Endothelial cell of umbilical vein (primary cell): ENCODE measurements around the gene NFX1. TPM values are rescaled to one million over a fixed set of nuclear protein-coding genes. Genes with fewer than 3 reads are reported as not detected.

Experiments used
- BruUV-seq: library from RNA; stranded (reverse); fragments of 400-500 nt; replicated peaks from 2 replicates; lab custom pipeline; 2021; lab: Mats Ljungman, UMichigan
- CTCF ChIA-PET: fragments of 300-600, 350-600 bp; sonication (Branson Sonifier 250); formaldehyde crosslinking; loops from one replicate; lab custom pipeline; 2021; ENCODE audit warnings: antibody characterized with exemption, inconsistent platforms; lab: Charles Lee
- POLR2A ChIA-PET: fragments of 300-600, 350-600 bp; sonication (Branson Sonifier 250); formaldehyde crosslinking; loops from one replicate; lab custom pipeline; 2021; ENCODE audit warnings: antibody characterized with exemption, inconsistent platforms; lab: Charles Lee
- DNase-seq: peaks from one replicate; pipeline ENCODE4 v3.0.0-alpha.2; 2011; ENCODE audit warnings: low read depth, low spot score
- FAIRE-seq: peaks from 2 replicates; lab custom pipeline; 2011; peaks lifted over from hg19 to GRCh38; lab: Jason Lieb, UNC
- H2AFZ ChIP-seq: 2 replicates; pipeline ENCODE4 v1.6.0; 2012; ENCODE audit warnings: low read depth, low read length, control low read depth, inconsistent platforms
- H3K27ac ChIP-seq: 2 replicates; pipeline ENCODE4 v1.5.1; 2011; ENCODE audit warnings: low read depth, mild to moderate bottlenecking, control low read depth, low read length, moderate library complexity; ENCODE audit not compliant: insufficient read depth
- H3K27me3 ChIP-seq, 2 experiments: 2 replicates each; pipeline versions ENCODE4 v1.6.0 to v1.6.1; 2011; ENCODE audit warnings: low read length in 2 of 2, mixed read lengths in 1 of 2; ENCODE audit not compliant: control insufficient read depth in 2 of 2, insufficient read depth in 2 of 2
- H3K36me3 ChIP-seq, 2 experiments: 2 replicates in 1 of 2; 3 replicates in 1 of 2; pipeline ENCODE4 v1.5.1; 2011; ENCODE audit warnings: low read length in 2 of 2, mild to moderate bottlenecking in 1 of 2, moderate library complexity in 1 of 2; ENCODE audit not compliant: control insufficient read depth in 2 of 2, insufficient read depth in 2 of 2; ENCODE audit errors: extremely low read depth in 1 of 2
- H3K4me1 ChIP-seq: 3 replicates; pipeline ENCODE4 v1.5.1; 2011; ENCODE audit warnings: mild to moderate bottlenecking, low read length; ENCODE audit not compliant: control insufficient read depth, insufficient read depth; ENCODE audit errors: extremely low read depth
- H3K4me2 ChIP-seq: 2 replicates; pipeline ENCODE4 v1.6.1; 2011; ENCODE audit warnings: low read length, control low read depth, mixed read lengths; ENCODE audit not compliant: insufficient read depth
- H3K4me3 ChIP-seq, 3 experiments: fragments of 200-600 bp in 1 of 3; sonication (generic), shearing (Covaris generic) in 1 of 3; replicated peaks in 1 of 3; 2 replicates each; pipeline ENCODE4 v1.5.1; 2011 to 2016; ENCODE audit warnings: control low read depth in 3 of 3, low read length in 3 of 3, mild to moderate bottlenecking in 2 of 3, inconsistent platforms in 1 of 3, low read depth in 1 of 3, moderate library complexity in 1 of 3; ENCODE audit not compliant: insufficient read depth in 1 of 3
- H3K79me2 ChIP-seq: 2 replicates; pipeline ENCODE4 v1.6.0; 2012; ENCODE audit warnings: low read length, inconsistent platforms; ENCODE audit not compliant: control insufficient read depth, insufficient read depth
- H3K9ac ChIP-seq: replicated peaks from 2 replicates; pipeline ENCODE3; 2011; ENCODE audit warnings: low read length, control low read depth; ENCODE audit not compliant: insufficient read depth; ENCODE audit errors: extremely low read depth
- H3K9me1 ChIP-seq: replicated peaks from 3 replicates; pipeline ENCODE4 v1.6.0; 2011; ENCODE audit warnings: mild to moderate bottlenecking, low read length; ENCODE audit not compliant: control insufficient read depth, insufficient read depth; ENCODE audit errors: extremely low read depth
- H3K9me3 ChIP-seq: replicated peaks from 2 replicates; pipeline ENCODE4 v1.5.1; 2012; ENCODE audit warnings: low read length, inconsistent platforms; ENCODE audit not compliant: control insufficient read depth, insufficient read depth
- H4K20me1 ChIP-seq: replicated peaks from 2 replicates; pipeline ENCODE3; 2011; ENCODE audit warnings: mild to moderate bottlenecking, low read length; ENCODE audit not compliant: control insufficient read depth, insufficient read depth; ENCODE audit errors: extremely low read depth
- CTCF ChIP-seq, 2 donors: IDR thresholded peaks; 1 replicate in 1 of 2; 2 replicates in 1 of 2; pipeline ENCODE4 v1.5.1; 2011; ENCODE audit warnings: low read length in 2 of 2, mild to moderate bottlenecking in 2 of 2, moderate library complexity in 2 of 2, control low read depth in 1 of 2, inconsistent platforms in 1 of 2, low read depth in 1 of 2; ENCODE audit not compliant: insufficient read depth in 1 of 2; ENCODE audit errors: extremely low read depth in 1 of 2
- EZH2 ChIP-seq: IDR thresholded peaks from 2 replicates; pipeline ENCODE4 v1.6.1; 2012; ENCODE audit warnings: borderline replicate concordance, low read depth, mild to moderate bottlenecking, moderate library complexity, low read length, inconsistent platforms; ENCODE audit not compliant: severe bottlenecking
- FOS ChIP-seq: IDR thresholded peaks from 2 replicates; pipeline ENCODE4 v1.6.1; 2011; ENCODE audit warnings: mild to moderate bottlenecking, low read length, moderate library complexity, borderline replicate concordance; ENCODE audit not compliant: insufficient read depth
- GATA2 ChIP-seq: IDR thresholded peaks from 2 replicates; pipeline ENCODE4 v1.7.0; 2011; ENCODE audit warnings: low read depth, mild to moderate bottlenecking, moderate library complexity, mixed read lengths, low read length; ENCODE audit not compliant: insufficient read length, insufficient read depth
- JUN ChIP-seq: IDR thresholded peaks from 2 replicates; pipeline ENCODE4 v1.6.1; 2011; ENCODE audit warnings: borderline replicate concordance, low read depth; ENCODE audit not compliant: insufficient read length, insufficient read depth
- MYC ChIP-seq: IDR thresholded peaks from one replicate; pipeline ENCODE4 v1.6.1; 2011; ENCODE audit warnings: mild to moderate bottlenecking, low read depth, low read length
- POLR2A ChIP-seq: IDR thresholded peaks from 2 replicates; pipeline ENCODE4 v1.6.1; 2012; ENCODE audit warnings: low read depth, mild to moderate bottlenecking, control low read depth, low read length
- POLR2AphosphoS5 ChIP-seq: IDR thresholded peaks from 2 replicates; pipeline ENCODE4 v1.6.1; 2012; ENCODE audit warnings: low read depth, mild to moderate bottlenecking, control low read depth, low read length, moderate library complexity; ENCODE audit not compliant: insufficient read depth
- dilution Hi-C: fragments of 300-500 bp; cut with MboI; formaldehyde crosslinking; loops from one replicate; pipeline ENCODE4 v1.15.0; 2019; ENCODE audit warnings: low sequenced_read_pairs; ENCODE audit not compliant: extremely low pct_ligation_motif_present
- intact Hi-C: fragments of 100-400 bp; cut with micrococcal nuclease; formaldehyde crosslinking; loops from one replicate; pipeline ENCODE4 v1.10.0; 2022
- polyA plus RNA-seq, 4 experiments: library from polyadenylated mRNA; depleted of rRNA in 3 of 4; stranded (reverse) in 3 of 4; unstranded in 1 of 4; fragments of >200 nt; gene quantifications; 2 replicates each; pipeline versions ENCODE4 v1.2.1 to v1.2.3, GENCODE V29; 2011 to 2012; ENCODE audit warnings: missing spikeins in 1 of 4
- total RNA-seq: library from RNA; stranded (reverse); gene quantifications from 2 replicates; pipeline ENCODE4 v1.2.3, GENCODE V29; 2021
- TF ChIP-seq, protein P1 (sequence below): IDR thresholded peaks from 2 replicates; pipeline ENCODE4 v1.6.1; 2011; ENCODE audit not compliant: insufficient read depth, insufficient read length

The NFX1 gene
- total and polyA plus RNA-seq, 2 donors (not counting 3 experiments of a cell fraction or from before 2014, with no cell fraction given) = 19.3 to 21.7 TPM

- H3K79me2 ChIP-seq = no peaks in the 10 kb centered on the region
- ChIA-PET CTCF (interaction anchor here (0.9 to 9.3 kb wide), 10 partner anchors 10 to 129 kb away, joined by 3 to 164 read pairs (median 11); partner anchors contain the start of genes AQP3 and AQP7), POLR2A (interaction anchor here (0.8 kb wide), 1 partner anchor 59 kb away, joined by 3 read pairs; the partner anchor contains the start of gene NOL6)
- no peak for TF ChIP-seq CTCF (IDR thresholded peaks at IDR 0.05; ENCODE audit: extremely low read depth in 1 of 2, insufficient read depth in 1 of 2, low read depth in 1 of 2, low read length in 2 of 2)
- no peak for TF ChIP-seq JUN
- TF ChIP-seq, protein P1, sequence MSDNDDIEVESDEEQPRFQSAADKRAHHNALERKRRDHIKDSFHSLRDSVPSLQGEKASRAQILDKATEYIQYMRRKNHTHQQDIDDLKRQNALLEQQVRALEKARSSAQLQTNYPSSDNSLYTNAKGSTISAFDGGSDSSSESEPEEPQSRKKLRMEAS = no peak
- no peak overlapping the region for H3K4me3 ChIP-seq
- dilution Hi-C loops = no loop called here
- no peak overlapping the region for H3K27ac ChIP-seq
- H3K36me3 ChIP-seq = no peaks in the 10 kb centered on the region
- H3K9ac ChIP-seq = no peak overlapping the region
- FAIRE-seq = no peak
- no peaks in the 10 kb centered on the region for H3K27me3 ChIP-seq
- no peak overlapping the region for H3K4me2 ChIP-seq
- H4K20me1 ChIP-seq = no peaks in the 10 kb centered on the region
- no TSS peak for BruUV-seq
- H2AFZ ChIP-seq = no peak overlapping the region
- no peaks in the 10 kb centered on the region for H3K9me1 ChIP-seq
- DNase-seq = no peak
- H3K4me1 ChIP-seq = no peaks in the 10 kb centered on the region
- no peaks in the 10 kb centered on the region for H3K9me3 ChIP-seq
- intact Hi-C loops = no loop called here
Measured at GRCh38 chr9:33414268-33414667, 124.0 kb downstream of the NFX1 start.

- no peak overlapping the region for H3K27ac ChIP-seq
- ChIA-PET CTCF (interaction anchor here (0.6 to 9.3 kb wide), 35 partner anchors 8 to 203 kb away, joined by 3 to 164 read pairs (median 6); partner anchors contain the start of genes AQP3, AQP7, BAG1 and CHMP5), POLR2A (no interaction called here)
- H3K4me1 ChIP-seq = no peaks in the 10 kb centered on the region
- FAIRE-seq (no peak), DNase-seq (no peak)
- H3K27me3 ChIP-seq = no peaks in the 10 kb centered on the region
- no peaks in the 10 kb centered on the region for H3K36me3 ChIP-seq
- H2AFZ ChIP-seq = no peak overlapping the region
- no peak overlapping the region for H3K9ac ChIP-seq
- no peaks in the 10 kb centered on the region for H3K9me3 ChIP-seq
- H3K4me3 ChIP-seq = no peak overlapping the region
- intact Hi-C loops = loop anchor here (1.0 to 5.0 kb wide), 3 partner anchors 40 to 128 kb away; no protein-coding TSS in a partner anchor
- H3K4me2 ChIP-seq = no peak overlapping the region
- dilution Hi-C loops = no loop called here
- H3K79me2 ChIP-seq = no peaks in the 10 kb centered on the region
- no peaks in the 10 kb centered on the region for H3K9me1 ChIP-seq
- H4K20me1 ChIP-seq = no peaks in the 10 kb centered on the region
- no TSS peak for BruUV-seq
- no peak for TF ChIP-seq JUN
- TF ChIP-seq POLR2AphosphoS5 = no peak
- TF ChIP-seq EZH2 = no peak
- TF ChIP-seq CTCF (IDR thresholded peaks at IDR 0.05; ENCODE audit: extremely low read depth in 1 of 2, insufficient read depth in 1 of 2, low read depth in 1 of 2, low read length in 2 of 2) = no peak
- TF ChIP-seq FOS = no peak
- no peak for TF ChIP-seq GATA2
- no peak for TF ChIP-seq POLR2A
- TF ChIP-seq, protein P1 = no peak
- TF ChIP-seq MYC = no peak
Measured at GRCh38 chr9:33414889-33415500, 124.7 kb downstream of the NFX1 start.
